HL-60/S4 treated with retinoic acid at 250 ng/mL for 4 days and 3 days (cell line): Measurements from ENCODE around the gene SPR.
"Not testable (repeated sequence)": the region's sequence is repeated elsewhere in the genome, so short reads cannot be mapped to it uniquely, and the experiment has no call there.

Experiments used
- in situ Hi-C: fragments of 300-500 bp; cut with MboI; formaldehyde crosslinking; loops from 2 replicates; pipeline ENCODE4 v1.7.0; 2022; ENCODE audit warnings: low sequenced_read_pairs

SPR gene

DNA sequence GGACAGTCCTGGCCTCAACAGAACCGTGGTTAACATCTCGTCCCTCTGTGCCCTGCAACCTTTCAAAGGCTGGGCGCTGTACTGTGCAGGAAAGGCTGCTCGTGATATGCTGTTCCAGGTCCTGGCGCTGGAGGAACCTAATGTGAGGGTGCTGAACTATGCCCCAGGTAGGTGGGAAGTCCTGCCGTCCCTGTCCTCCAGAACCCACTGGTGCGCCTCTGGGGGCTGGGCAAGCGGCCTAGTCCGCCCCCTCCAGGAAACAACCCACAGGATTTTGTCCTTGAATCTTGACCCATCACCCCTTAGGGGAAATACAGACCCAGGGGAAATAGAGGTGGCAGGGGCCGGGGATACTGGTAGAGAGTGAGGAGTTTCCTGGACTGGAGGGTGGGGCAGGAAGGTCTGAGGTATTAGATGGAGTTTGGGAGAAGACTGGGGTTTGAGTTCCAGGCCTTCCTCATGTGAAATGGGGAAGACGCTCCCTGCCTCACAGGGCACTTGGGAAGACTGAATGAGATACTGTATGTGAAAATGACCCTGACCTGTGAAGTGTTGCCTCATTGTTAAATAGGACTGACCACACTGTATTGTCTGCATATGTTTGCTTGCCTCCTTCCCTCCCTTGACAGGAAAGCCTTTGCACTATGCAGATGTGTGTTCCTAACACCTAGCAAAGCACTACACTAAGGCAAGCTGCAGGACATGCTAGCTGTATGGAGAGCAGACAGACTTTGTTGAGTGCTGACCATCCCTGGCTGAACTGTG lies 1.4 kb downstream of the SPR start:
- in situ Hi-C loops = no loop called here

DNA sequence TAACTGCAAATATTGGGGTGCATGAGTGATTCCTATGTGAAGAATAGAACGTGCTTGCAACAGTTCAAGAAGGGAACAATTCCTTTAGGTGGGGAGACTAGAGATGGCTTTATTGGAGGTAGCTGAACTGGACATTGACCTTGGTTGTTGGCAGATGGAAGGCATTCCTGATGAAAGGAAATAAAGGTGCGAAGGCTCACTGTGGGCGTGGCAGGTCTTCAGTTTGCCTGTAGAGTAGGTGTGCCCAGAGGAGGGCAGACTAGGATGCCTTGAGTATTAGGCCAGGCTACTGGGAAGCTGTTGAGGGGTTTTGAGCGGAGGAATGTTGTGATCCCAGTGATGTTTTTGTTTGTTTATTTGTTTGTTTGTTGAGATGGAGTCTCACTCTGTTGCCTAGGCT lies 2.8 kb downstream of the SPR start:
- in situ Hi-C loops = no loop called here

- in situ Hi-C loops = no loop called here
Observed at GRCh38 chr2:72891091-72891818, 4.0 kb downstream of the SPR start.

GRCh38 chr2:72892506-72893173 lies 5.4 kb downstream of the SPR start:
- in situ Hi-C loops = no loop called here

- in situ Hi-C loops = no loop called here
Observed at GRCh38 chr2:72893594-72894319, 6.5 kb downstream of the SPR start.

DNA sequence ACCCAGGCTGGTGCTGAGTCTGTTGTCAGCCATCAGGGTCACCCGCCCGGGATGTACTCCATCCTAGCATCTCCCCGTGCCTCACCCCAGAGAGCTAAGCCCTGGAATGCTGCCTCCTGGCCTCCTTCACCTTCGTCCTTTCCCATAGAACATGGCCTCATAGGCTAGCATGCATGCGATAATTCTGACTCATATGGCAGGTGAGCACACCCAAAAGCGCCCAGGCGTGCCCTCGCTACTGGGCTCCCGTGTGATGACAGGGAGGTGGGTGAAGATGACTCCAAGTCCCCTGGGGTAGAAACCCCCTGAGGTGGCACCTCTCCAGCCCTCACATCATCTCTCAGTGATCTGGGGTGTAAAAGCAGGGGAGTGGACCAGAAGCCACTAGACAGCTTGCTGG lies 7.3 kb downstream of the SPR start:
- in situ Hi-C loops = no loop called here

GRCh38 chr2:72895154-72895553 lies 7.9 kb downstream of the SPR start:
- in situ Hi-C loops = no loop called here

DNA sequence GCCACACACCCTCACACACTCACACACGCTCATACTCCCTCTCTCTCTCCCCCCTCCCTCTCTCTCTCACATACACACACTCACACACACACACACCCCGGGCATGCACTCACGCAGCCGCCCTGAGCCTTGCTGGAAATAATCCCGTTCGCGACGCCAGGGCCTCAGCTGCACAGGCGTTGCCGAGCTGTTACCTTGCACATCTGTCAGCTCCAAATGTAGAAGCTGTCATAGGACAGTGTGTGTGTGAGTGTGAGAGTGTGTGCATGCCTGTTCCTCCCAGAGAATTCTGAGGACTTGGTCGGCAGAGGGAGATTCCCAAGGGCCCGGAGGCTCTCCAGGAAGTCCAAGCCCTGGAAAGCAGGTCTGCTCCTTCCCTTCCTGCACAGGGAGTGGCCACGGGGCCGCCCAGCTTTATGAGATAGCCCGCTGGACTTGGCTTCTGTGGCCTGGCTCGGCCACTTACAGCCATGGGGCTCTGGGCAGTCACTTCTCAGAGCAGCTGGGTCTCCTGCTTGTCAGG lies 8.6 kb downstream of the SPR start:
- in situ Hi-C loops = no loop called here

- in situ Hi-C loops = no loop called here
Observed at GRCh38 chr2:72896446-72896845, 9.2 kb downstream of the SPR start.

- in situ Hi-C loops = no loop called here
Observed at GRCh38 chr2:72897785-72898584, 10.8 kb downstream of the SPR start.

DNA sequence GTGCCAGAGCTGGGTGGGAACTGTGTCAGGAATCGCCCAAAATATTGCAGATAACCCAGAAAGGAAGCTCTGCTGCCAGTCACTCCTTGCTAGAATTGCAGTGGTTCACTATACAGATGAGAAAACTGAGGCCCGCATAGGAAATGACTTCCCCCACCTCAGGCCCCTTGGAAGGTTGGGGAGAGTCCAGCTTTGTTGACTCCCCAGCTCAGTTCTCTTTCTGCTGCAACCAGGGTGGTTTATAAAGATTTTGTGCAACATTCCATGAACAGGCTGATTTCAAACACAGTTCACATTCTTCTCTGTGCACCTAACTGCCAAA lies 11.3 kb downstream of the SPR start:
- in situ Hi-C loops = no loop called here

DNA sequence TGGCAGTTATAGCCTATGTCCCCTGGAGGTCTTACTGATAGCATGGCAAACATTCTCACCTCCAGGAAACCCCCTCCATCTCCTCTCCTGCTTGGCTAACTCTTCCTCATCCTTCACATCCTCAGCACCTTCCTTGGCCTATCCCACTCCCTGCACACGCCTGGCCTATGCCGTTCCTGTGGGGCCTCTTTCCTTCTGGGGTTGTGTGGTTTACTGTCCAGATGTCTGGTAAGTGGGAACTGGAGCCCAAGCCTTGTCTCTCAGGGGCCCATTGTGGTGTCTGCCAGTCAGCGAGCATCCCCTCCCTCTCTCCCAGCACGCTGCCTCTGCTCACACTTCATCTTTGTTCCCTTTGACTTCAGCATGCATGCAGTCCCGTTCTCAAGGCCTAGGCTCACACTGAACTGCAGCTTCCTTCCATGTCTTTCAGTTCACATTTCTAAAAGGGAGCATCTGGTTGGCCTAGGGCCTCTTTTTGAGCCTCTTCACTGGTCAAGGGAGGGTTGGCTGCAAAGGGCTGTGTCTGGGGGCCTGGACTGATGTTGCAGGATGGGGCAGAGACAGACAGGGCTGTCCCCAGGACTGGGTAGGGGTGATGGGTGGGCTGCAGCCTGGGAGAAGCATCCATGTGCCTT lies 13.1 kb downstream of the SPR start:
- in situ Hi-C loops = no loop called here

DNA sequence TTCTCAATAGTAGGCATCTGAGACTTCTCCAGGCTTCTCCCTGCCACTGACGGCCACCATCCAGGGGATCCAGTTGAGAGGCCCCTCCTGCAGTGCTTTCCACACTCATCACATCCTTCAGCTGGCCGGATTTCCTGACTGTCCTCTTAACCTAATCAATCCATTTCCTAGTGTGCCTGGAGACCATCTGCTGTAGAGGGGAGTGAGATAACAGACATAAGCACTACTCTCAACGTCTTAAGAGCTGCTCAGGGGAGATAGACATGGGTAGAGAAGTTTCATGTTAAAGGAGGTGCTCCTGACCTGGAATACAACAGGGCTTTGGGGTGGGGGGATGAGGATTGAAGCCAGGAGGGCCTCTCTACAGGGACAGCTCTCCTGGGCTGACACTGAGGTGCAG lies 14.2 kb downstream of the SPR start:
- in situ Hi-C loops = no loop called here

DNA sequence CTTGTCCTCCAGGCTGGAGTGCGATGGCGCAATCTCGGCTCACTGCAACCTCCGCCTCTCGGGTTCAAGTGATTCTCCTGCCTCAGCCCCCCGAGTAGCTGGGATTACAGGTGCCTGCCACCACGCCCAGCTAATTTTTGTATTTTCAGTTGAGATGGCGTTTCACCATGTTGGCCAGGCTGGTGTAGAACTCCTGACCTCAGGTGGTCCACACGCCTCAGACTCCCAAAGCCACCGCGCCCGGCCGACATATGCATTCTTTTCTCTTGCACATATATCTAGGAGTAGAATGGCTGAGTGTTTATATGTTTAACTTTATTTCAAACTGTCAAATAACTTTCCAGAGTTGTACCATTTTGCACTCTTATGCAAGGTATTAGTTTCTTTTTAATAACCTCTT lies 20.2 kb downstream of the SPR start:
- in situ Hi-C loops = not testable (repeated sequence)

GRCh38 chr2:72908741-72909140 lies 21.5 kb downstream of the SPR start:
- in situ Hi-C loops = no loop called here

DNA sequence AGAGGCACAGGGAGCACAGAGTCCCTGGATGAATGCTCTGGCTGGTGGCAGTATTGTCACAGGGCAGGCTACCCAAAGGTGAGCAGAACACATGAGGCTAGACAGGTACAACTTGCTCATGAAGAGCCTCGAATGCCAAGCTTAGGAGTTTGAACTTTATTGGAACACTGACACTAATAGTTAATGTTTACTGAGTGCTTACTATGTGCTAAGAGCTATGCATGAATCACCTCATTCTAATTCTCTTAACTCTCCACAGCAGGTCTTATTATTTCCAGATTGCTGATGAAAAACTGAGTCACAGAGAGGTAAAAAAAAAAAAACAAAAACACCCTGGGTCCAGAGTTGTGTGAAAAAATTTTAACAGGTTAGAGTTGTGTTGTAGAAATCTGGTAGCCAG lies 24.0 kb downstream of the SPR start:
- in situ Hi-C loops = no loop called here

DNA sequence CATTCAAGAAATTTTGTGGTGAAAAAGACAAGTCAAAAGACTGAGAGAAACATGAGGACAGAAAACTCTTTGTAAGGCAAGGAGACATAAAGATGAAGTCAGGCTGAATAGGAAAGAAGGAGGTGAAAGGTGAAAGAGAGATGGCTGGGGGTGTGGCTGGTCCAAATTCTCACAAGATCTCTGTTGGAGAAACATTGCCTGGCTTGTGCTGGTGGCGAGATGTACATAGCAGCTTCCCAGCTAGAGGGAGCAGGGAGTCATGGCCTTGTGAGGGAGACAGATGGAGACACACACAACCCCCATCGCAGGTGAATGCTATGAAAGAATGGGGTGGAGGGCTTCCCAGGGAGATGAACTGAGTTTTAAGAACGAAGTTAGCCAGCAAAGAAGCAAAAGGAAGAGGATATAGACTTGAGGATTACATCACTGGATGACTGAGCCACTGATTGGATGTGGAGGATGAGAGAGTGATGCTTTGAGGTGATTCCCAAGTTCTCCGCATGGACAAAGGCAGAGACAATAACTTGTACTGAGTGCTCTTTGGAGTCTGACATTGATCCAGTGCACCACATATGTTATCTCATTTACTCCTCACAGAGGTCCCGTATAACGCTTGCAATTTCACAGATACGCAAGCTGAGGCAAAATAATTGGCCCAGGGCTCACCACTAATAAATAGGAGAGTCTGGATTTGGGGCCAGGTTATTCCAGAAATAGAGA lies 26.4 kb downstream of the SPR start:
- in situ Hi-C loops = no loop called here

DNA sequence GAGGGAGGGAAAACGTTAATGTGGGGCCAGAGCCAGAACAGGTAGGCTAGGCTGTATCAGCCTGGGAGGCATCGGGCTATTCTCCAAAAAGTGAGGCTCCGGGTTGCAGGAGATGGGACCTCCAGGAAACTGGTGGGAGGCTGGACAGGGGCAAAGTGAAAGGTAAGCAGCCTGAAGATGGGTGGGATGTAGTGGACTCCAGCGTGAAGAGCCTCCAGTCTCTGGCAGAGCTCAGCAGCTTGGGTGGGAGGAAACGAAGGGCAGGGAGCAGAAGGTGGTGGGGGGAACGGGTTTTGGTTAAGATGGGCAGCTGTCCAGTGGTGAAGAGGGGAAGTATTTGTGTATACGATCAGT lies 27.0 kb downstream of the SPR start:
- in situ Hi-C loops = no loop called here

DNA sequence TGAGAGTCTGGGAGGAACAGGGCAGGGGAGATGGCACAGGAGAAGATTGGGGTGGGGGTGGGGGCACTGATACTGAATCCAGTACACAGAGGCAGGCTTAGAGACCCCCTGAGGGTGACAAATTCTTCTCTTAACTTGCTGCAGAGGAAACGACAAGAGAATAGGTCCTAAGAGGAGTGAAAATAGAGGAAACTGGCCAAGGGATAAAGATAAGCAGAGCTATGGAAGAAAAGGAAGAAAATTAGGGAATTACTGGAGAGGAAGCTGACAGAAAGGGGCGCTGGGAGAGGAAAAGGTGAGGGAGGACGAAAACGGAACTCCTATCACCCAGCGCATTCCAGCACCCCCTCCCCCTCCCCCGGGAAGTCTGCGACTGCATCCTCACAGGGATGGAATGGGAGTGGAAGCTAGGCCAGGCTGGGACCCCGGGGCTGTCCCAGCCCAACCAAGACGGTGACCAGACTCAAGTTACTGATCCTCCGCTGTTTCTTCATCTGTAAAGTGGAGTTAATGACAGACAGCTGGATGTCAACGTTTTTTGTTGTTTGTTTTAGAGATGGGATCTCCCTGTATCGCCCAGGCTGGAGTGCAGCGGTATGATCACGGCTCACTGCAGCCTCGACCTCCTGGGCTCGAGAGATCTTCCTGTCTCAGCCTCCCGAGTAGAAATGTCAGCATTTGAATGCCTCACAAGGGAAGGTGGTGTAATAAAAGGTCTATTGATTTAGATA lies 27.5 kb downstream of the SPR start:
- in situ Hi-C loops = no loop called here
